H9 (cell line): ENCODE results near the gene SLC34A3. TPM values are rescaled to one million over a fixed set of nuclear protein-coding genes. Genes with fewer than 3 reads are reported as not detected.

Experiments
- DNase-seq: peaks from one replicate; pipeline ENCODE4 v3.0.0-alpha.2; 2017
- H2AFZ ChIP-seq: one replicate; pipeline ENCODE4 v1.6.1; 2013; ENCODE audit warnings: mild to moderate bottlenecking, low read length, control low read depth, moderate library complexity
- H2AK5ac ChIP-seq: 2 replicates; pipeline ENCODE4 v1.6.1; 2013; ENCODE audit warnings: low read length, control low read depth, mixed read lengths; ENCODE audit not compliant: insufficient read length
- H2BK120ac ChIP-seq: one replicate; pipeline ENCODE4 v1.6.1; 2013; ENCODE audit warnings: low read depth, mild to moderate bottlenecking, low read length, control low read depth, inconsistent platforms; ENCODE audit not compliant: poor library complexity, severe bottlenecking
- H2BK12ac ChIP-seq: 2 replicates; pipeline ENCODE4 v1.6.1; 2013; ENCODE audit warnings: low read length, control low read depth, mixed read lengths, low read depth; ENCODE audit not compliant: insufficient read length
- H2BK15ac ChIP-seq: 2 replicates; pipeline ENCODE4 v1.6.1; 2013; ENCODE audit warnings: low read depth, low read length, control low read depth
- H2BK20ac ChIP-seq: one replicate; pipeline ENCODE4 v1.6.1; 2013; ENCODE audit warnings: low read depth, mild to moderate bottlenecking, low read length, control low read depth, inconsistent platforms; ENCODE audit not compliant: poor library complexity, severe bottlenecking
- H2BK5ac ChIP-seq: 2 replicates; pipeline ENCODE4 v1.6.1; 2013; ENCODE audit warnings: low read length, control low read depth, mixed read lengths; ENCODE audit not compliant: insufficient read length
- H3K14ac ChIP-seq: 2 replicates; pipeline ENCODE4 v1.6.1; 2013; ENCODE audit warnings: low read length, control low read depth; ENCODE audit not compliant: insufficient read depth
- H3K18ac ChIP-seq: 2 replicates; pipeline ENCODE4 v1.6.1; 2013; ENCODE audit warnings: low read depth, mild to moderate bottlenecking, mixed read lengths, low read length, control low read depth; ENCODE audit not compliant: insufficient read length
- H3K23ac ChIP-seq: 2 replicates; pipeline ENCODE4 v1.6.1; 2013; ENCODE audit warnings: low read length, control low read depth, mixed read lengths, low read depth; ENCODE audit not compliant: insufficient read length
- H3K23me2 ChIP-seq: 2 replicates; pipeline ENCODE4 v1.6.1; 2013; ENCODE audit warnings: low read depth, mild to moderate bottlenecking, mixed read lengths, low read length, control low read depth; ENCODE audit not compliant: insufficient read length, poor library complexity, severe bottlenecking
- H3K27ac ChIP-seq: 2 replicates; pipeline ENCODE4 v1.5.1; 2013; ENCODE audit warnings: low read length, control low read depth, mixed read lengths, low read depth; ENCODE audit not compliant: insufficient read length
- H3K27me3 ChIP-seq: 2 replicates; pipeline ENCODE4 v1.6.1; 2013; ENCODE audit warnings: low read length, control low read depth, inconsistent platforms; ENCODE audit not compliant: insufficient read depth
- H3K4ac ChIP-seq: 2 replicates; pipeline ENCODE4 v1.6.1; 2013; ENCODE audit warnings: low read depth, mild to moderate bottlenecking, control low read depth, inconsistent platforms, low read length, moderate library complexity
- H3K4me1 ChIP-seq: 2 replicates; pipeline ENCODE4 v1.6.1; 2013; ENCODE audit warnings: low read length, control low read depth, inconsistent platforms; ENCODE audit not compliant: insufficient read depth
- H3K4me2 ChIP-seq: 2 replicates; pipeline ENCODE4 v1.6.1; 2013; ENCODE audit warnings: low read length, control low read depth, mixed read lengths; ENCODE audit not compliant: insufficient read length, insufficient read depth
- H3K56ac ChIP-seq: 2 replicates; pipeline ENCODE4 v1.6.1; 2013; ENCODE audit warnings: low read depth, mild to moderate bottlenecking, mixed read lengths, low read length, control low read depth; ENCODE audit not compliant: insufficient read length
- H3K79me1 ChIP-seq: 2 replicates; pipeline ENCODE4 v1.6.1; 2013; ENCODE audit warnings: low read depth, mild to moderate bottlenecking, moderate library complexity, low read length, control low read depth, inconsistent platforms; ENCODE audit not compliant: insufficient read depth, poor library complexity, severe bottlenecking
- H3K79me2 ChIP-seq: 2 replicates; pipeline ENCODE4 v1.6.1; 2013; ENCODE audit warnings: low read length, control low read depth, inconsistent platforms; ENCODE audit not compliant: insufficient read depth
- H3K9ac ChIP-seq: 2 replicates; pipeline ENCODE4 v1.6.1; 2013; ENCODE audit warnings: low read length, control low read depth, mixed read lengths; ENCODE audit not compliant: insufficient read length; ENCODE audit errors: extremely low read depth
- H3K9me3 ChIP-seq: one replicate; pipeline ENCODE4 v1.6.1; 2013; ENCODE audit warnings: low read depth, low read length, inconsistent platforms; ENCODE audit not compliant: control insufficient read depth
- H3T11ph ChIP-seq: one replicate; pipeline ENCODE4 v1.6.1; 2013; ENCODE audit warnings: mild to moderate bottlenecking, low read length, control low read depth, inconsistent platforms
- H4K20me1 ChIP-seq: one replicate; pipeline ENCODE4 v1.6.1; 2013; ENCODE audit not compliant: control insufficient read depth, insufficient read length, insufficient read depth
- H4K5ac ChIP-seq: 2 replicates; pipeline ENCODE4 v1.6.1; 2013; ENCODE audit warnings: low read depth, mild to moderate bottlenecking, mixed read lengths, low read length, control low read depth; ENCODE audit not compliant: insufficient read length
- H4K8ac ChIP-seq: replicated peaks from 2 replicates; pipeline ENCODE4 v1.6.1; 2013; ENCODE audit warnings: low read length, control low read depth, mixed read lengths, low read depth; ENCODE audit not compliant: insufficient read length
- H4K91ac ChIP-seq: 2 replicates; pipeline ENCODE4 v1.6.1; 2013; ENCODE audit warnings: low read depth, mild to moderate bottlenecking, moderate library complexity, mixed read lengths, low read length, control low read depth; ENCODE audit not compliant: insufficient read length
- H3K27ac Mint-ChIP-seq, 3 experiments: 2 replicates in 2 of 3; 3 replicates in 1 of 3; pipeline ENCODE4 v1.8.0; 2020 to 2021; ENCODE audit warnings: mixed read lengths in 3 of 3, mild to moderate bottlenecking in 1 of 3, moderate library complexity in 1 of 3
- H3K27me3 Mint-ChIP-seq: 2 replicates; pipeline ENCODE4 v1.8.0; 2021; ENCODE audit warnings: low read depth, mild to moderate bottlenecking, moderate library complexity, mixed read lengths
- H3K36me3 Mint-ChIP-seq, 3 experiments: 2 replicates in 2 of 3; 3 replicates in 1 of 3; pipeline ENCODE4 v1.8.0; 2020 to 2021; ENCODE audit warnings: low read depth in 3 of 3, mixed read lengths in 3 of 3; ENCODE audit not compliant: insufficient read depth in 1 of 3
- H3K4me1 Mint-ChIP-seq, 2 experiments: 2 replicates each; pipeline ENCODE4 v1.8.0; 2020; ENCODE audit warnings: mixed read lengths in 2 of 2
- H3K4me3 Mint-ChIP-seq, 2 experiments: 2 replicates in 1 of 2; 3 replicates in 1 of 2; pipeline ENCODE4 v1.8.0; 2020 to 2021; ENCODE audit warnings: mild to moderate bottlenecking in 2 of 2, mixed read lengths in 2 of 2, moderate library complexity in 1 of 2
- H3K9me3 Mint-ChIP-seq, 2 experiments: 2 replicates in 1 of 2; 3 replicates in 1 of 2; pipeline ENCODE4 v1.8.0; 2020; ENCODE audit warnings: mild to moderate bottlenecking in 2 of 2, mixed read lengths in 2 of 2, moderate library complexity in 1 of 2
- CTCF ChIP-seq: fragments of 200-600 bp; sonication (generic); conservative IDR thresholded peaks from 3 replicates; pipeline ENCODE4 v1.8.0; 2021; ENCODE audit warnings: antibody characterized with exemption, mild to moderate bottlenecking
- WGBS: extraction: QIAGEN DNeasy Blood & Tissue Kit; methylation state at CpG from one replicate; pipeline ENCODE4 v1.1.7; 2013; ENCODE audit warnings: missing lambda C conversion rate, low lambda C conversion rate, mixed read lengths; ENCODE audit not compliant: insufficient read length; ENCODE audit errors: extremely low coverage; 5-methylcytosine and 5-hydroxymethylcytosine counted together
- total RNA-seq: library from RNA; stranded (reverse); gene quantifications from 2 replicates; pipeline ENCODE4 v1.2.1, GENCODE V29; 2021

The SLC34A3 gene
- total RNA-seq, 1 experiment from 2014 or later, result not detected

DNA sequence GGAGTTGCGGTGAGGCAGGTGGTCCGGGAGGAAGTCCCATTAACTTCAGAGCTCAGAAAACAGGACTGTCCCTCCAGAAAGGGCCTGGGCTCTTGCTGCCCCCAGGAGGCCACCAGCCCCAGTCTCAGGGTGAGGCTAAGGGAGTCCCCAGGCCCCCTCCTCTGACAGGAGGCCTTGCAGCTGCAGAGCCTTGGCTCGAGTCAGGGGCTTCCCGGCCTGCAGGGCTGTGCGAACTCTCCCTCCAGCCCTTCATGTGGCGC, 17.1 kb downstream of the SLC34A3 start:
- no peak overlapping the region for H3K4me3 Mint-ChIP-seq
- no peaks in the 10 kb centered on the region for H3K23me2 ChIP-seq
- no peak overlapping the region for H3K27ac Mint-ChIP-seq
- H3K4me1 Mint-ChIP-seq, result peaks cover 12 to 20% of the 10 kb centered on the region in 2 experiments
- DNase-seq, result no peak
- H2BK15ac ChIP-seq, result no peak overlapping the region
- H3K27ac ChIP-seq, result no peak overlapping the region
- no peak overlapping the region for H2BK20ac ChIP-seq
- H3K27me3 ChIP-seq, result no peaks in the 10 kb centered on the region
- no peaks in the 10 kb centered on the region for H3K79me1 ChIP-seq
- peaks cover 40% of the 10 kb centered on the region for H3K27me3 Mint-ChIP-seq
- H4K20me1 ChIP-seq, result peaks cover 3% of the 10 kb centered on the region
- no peak overlapping the region for H3K4ac ChIP-seq
- no peaks in the 10 kb centered on the region for H3K9me3 ChIP-seq
- H3K9me3 Mint-ChIP-seq, result no peaks in the 10 kb centered on the region; a peak in 1 of 5 replicates
- H3K14ac ChIP-seq, result no peak overlapping the region; the same call in 1 of the 2 replicates
- no peaks in the 10 kb centered on the region; the same call in 1 of the 2 replicates for H3K4me1 ChIP-seq
- peaks cover 5 to 12% (median 9%) of the 10 kb centered on the region in 3 experiments; a peak in 6 of 7 replicates for H3K36me3 Mint-ChIP-seq
- no peak overlapping the region for H2AK5ac ChIP-seq
- no peak overlapping the region for H2BK12ac ChIP-seq
- no peak overlapping the region for H2BK5ac ChIP-seq
- H4K91ac ChIP-seq, result no peak overlapping the region
- WGBS, result no CpG with 5 or more reads among the region's 6 CpGs
- no peaks in the 10 kb centered on the region for H3K79me2 ChIP-seq
- no peak overlapping the region for H2BK120ac ChIP-seq
- H2AFZ ChIP-seq, result no peak overlapping the region
- no peak overlapping the region for H3K18ac ChIP-seq
- H4K5ac ChIP-seq, result no peak overlapping the region
- no peak overlapping the region for H3T11ph ChIP-seq
- no peak overlapping the region for H3K23ac ChIP-seq
- H3K4me2 ChIP-seq, result no peak overlapping the region
- no peak overlapping the region for H4K8ac ChIP-seq
- no peak for TF ChIP-seq CTCF
- H3K56ac ChIP-seq, result no peak overlapping the region
- H3K9ac ChIP-seq, result no peak overlapping the region
